ENCODE data around the gene CLIC6.

The CLIC6 gene

GRCh38 chr21:34668803-34669148, at the start of gene CLIC6:
Gene CLIC6 (plus strand): TSS chr21:34668994. CDS start chr21:34669389, 395 bp downstream.
- DNase-seq: no peak

GRCh38 chr21:34619841-34620665, 48.7 kb upstream of the CLIC6 start:
- no peak for DNase-seq

GRCh38 chr21:34621434-34622350, 47.1 kb upstream of the CLIC6 start:
- DNase-seq: no peak

GRCh38 chr21:34623516-34623915, 45.3 kb upstream of the CLIC6 start:
- DNase-seq: no peak

GRCh38 chr21:34625030-34625593, 43.7 kb upstream of the CLIC6 start:
- DNase-seq: no peak

GRCh38 chr21:34626131-34626530, 42.7 kb upstream of the CLIC6 start:
- no peak for DNase-seq

- DNase-seq: peak; percentile 31
Observed at GRCh38 chr21:34630536-34631143, 38.2 kb upstream of the CLIC6 start.

- DNase-seq: no peak
Observed at GRCh38 chr21:34632498-34632897, 36.3 kb upstream of the CLIC6 start.

- no peak for DNase-seq
Observed at GRCh38 chr21:34635307-34635706, 33.5 kb upstream of the CLIC6 start.

- DNase-seq: no peak
Observed at GRCh38 chr21:34636961-34637360, 31.8 kb upstream of the CLIC6 start.

GRCh38 chr21:34639250-34639649, 29.5 kb upstream of the CLIC6 start:
- no peak for DNase-seq

GRCh38 chr21:34639882-34640788, 28.7 kb upstream of the CLIC6 start:
- no peak for DNase-seq

- no peak for DNase-seq
Observed at GRCh38 chr21:34640858-34641257, 27.9 kb upstream of the CLIC6 start.

- DNase-seq: no peak
Observed at GRCh38 chr21:34642211-34643075, 26.4 kb upstream of the CLIC6 start.

GRCh38 chr21:34644825-34645224, 24.0 kb upstream of the CLIC6 start:
- no peak for DNase-seq

GRCh38 chr21:34647555-34647954, 21.2 kb upstream of the CLIC6 start:
- DNase-seq: no peak

GRCh38 chr21:34648739-34649297, 20.0 kb upstream of the CLIC6 start:
- no peak for DNase-seq

GRCh38 chr21:34649400-34649799, 19.4 kb upstream of the CLIC6 start:
- no peak for DNase-seq

- no peak for DNase-seq
Observed at GRCh38 chr21:34650861-34651431, 17.8 kb upstream of the CLIC6 start.

- DNase-seq: no peak
Observed at GRCh38 chr21:34651642-34652041, 17.2 kb upstream of the CLIC6 start.

All from NCI-H1417 treated with DMSO at 0.1 percent for 48 hours (cell line).